HepG2 (cell line): Measurements from ENCODE around the gene ZKSCAN1. TPM values are rescaled to one million over a fixed set of nuclear protein-coding genes. Genes with fewer than 3 reads are reported as not detected.

Source experiments
- CBX1 ChIP-seq: IDR thresholded peaks from one replicate; pipeline ENCODE4 v1.6.1; 2016; ENCODE audit warnings: antibody characterized with exemption, low read depth
- JUN ChIP-seq: sonication (generic); formaldehyde crosslinking; IDR thresholded peaks from 2 replicates; pipeline ENCODE4 v1.4.0; 2020; ENCODE audit warnings: mild to moderate bottlenecking, missing genetic modification reagents
- SRY ChIP-seq: sonication (generic); formaldehyde crosslinking; IDR thresholded peaks from 2 replicates; pipeline ENCODE4 v1.8.0; 2022; ENCODE audit warnings: mild to moderate bottlenecking, missing genetic modification reagents
- TGIF2 ChIP-seq: IDR thresholded peaks from 2 replicates; pipeline ENCODE4 v1.6.1; 2016; ENCODE audit warnings: control low read depth, missing compliant biosample characterization
- ZMYM2 ChIP-seq: sonication (generic); formaldehyde crosslinking; IDR thresholded peaks from 2 replicates; pipeline ENCODE4 v1.8.0; 2022; ENCODE audit warnings: mild to moderate bottlenecking, missing genetic modification reagents
- ZNF552 ChIP-seq: sonication (generic); formaldehyde crosslinking; IDR thresholded peaks from 2 replicates; pipeline ENCODE4 v1.9.0; 2022; ENCODE audit warnings: missing genetic modification reagents, mild to moderate bottlenecking, borderline replicate concordance
- polyA plus RNA-seq, 8 experiments: library from polyadenylated mRNA; depleted of rRNA in 3 of 8; stranded (reverse) in 7 of 8; unstranded in 1 of 8; fragments of >200 nt; fragmentation: Illumina TruSeq in 4 of 8; extraction: Trizol in 4 of 8; gene quantifications; 2 replicates each; pipeline versions ENCODE4 v1.2.1 to v1.2.3, GENCODE V29; 2011 to 2016; ENCODE audit warnings: low read depth in 4 of 8, missing spikeins in 1 of 8, mixed read lengths in 1 of 8; ENCODE audit not compliant: insufficient read depth in 1 of 8
- total RNA-seq, 5 experiments: library from RNA; depleted of rRNA; stranded (reverse); fragments of >200 nt; fragmentation: Illumina TruSeq; extraction: Trizol; gene quantifications; 2 replicates each; pipeline ENCODE4 v1.2.3, GENCODE V29; 2016; ENCODE audit warnings: low read depth in 1 of 5
- TF ChIP-seq, protein P1 (sequence below), 2 experiments: sonication (generic) in 1 of 2; formaldehyde crosslinking in 1 of 2; IDR thresholded peaks; 2 replicates each; pipeline versions ENCODE4 v1.4.0 to v1.6.1; 2016 to 2020; ENCODE audit warnings: borderline replicate concordance in 1 of 2, low read depth in 1 of 2, mild to moderate bottlenecking in 1 of 2, missing genetic modification reagents in 1 of 2
- TF ChIP-seq, protein P2 (sequence below): conservative IDR thresholded peaks from 2 replicates; pipeline ENCODE4 v1.6.1; 2018; ENCODE audit warnings: missing genetic modification reagents
- TF ChIP-seq, protein P3 (sequence below): sonication (generic); formaldehyde crosslinking; IDR thresholded peaks from 2 replicates; pipeline ENCODE4 v1.8.0; 2022; ENCODE audit warnings: mild to moderate bottlenecking, missing genetic modification reagents, borderline replicate concordance

Gene ZKSCAN1
- total and polyA plus RNA-seq, 2 of the 13 experiments (the other 11 are each of a cell fraction or from before 2014, with no cell fraction given), result 46.4 to 60.6 TPM

DNA sequence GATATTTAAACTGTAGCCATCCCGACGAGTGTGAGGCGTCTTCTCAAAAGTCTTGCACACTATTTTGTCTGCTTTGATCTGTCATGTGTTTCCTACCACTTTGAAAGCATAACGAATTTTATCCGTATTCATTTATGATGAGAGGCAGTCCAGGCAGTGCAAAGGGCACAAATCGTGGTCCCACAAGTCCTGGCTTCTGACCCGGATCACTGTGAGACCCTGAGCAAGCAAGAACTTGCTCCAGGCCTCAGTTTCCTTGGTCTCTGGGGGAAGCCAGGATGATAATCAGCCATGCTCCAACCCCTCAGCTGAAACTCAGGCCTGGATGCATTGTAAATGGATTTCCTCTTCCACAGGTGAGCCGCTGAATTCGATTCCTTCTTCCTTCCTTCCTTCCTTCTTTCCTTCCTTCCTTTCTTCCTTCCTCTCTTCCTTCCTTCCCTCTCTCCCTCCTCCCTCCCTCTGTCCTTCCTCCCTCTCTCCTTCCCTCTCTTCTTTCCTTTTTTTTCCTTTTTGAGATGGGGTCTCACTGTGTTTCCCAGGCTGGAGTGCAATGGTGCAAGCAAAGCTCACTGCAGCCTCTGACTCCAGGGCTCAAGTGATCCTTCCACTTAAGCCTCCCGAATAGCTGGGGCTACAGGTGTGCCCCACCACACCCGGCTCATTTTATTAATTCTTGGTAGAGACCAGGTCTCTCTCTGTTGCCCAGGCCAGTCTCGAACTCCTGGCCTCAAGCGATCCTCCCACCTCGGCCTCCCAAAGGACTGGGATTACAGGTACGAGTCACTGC is 18.4 kb upstream of the ZKSCAN1 start (continued):
- TF ChIP-seq SRY (CRISPR knock-in tag) (no peak), JUN (CRISPR knock-in tag) (no peak), ZNF552 (CRISPR knock-in tag) (no peak), ZMYM2 (CRISPR knock-in tag) (peak; percentile 85; the same call in 1 of the 2 replicates), TGIF2 (CRISPR knock-in tag) (no peak), CBX1 (no peak)
- TF ChIP-seq, protein P1, sequence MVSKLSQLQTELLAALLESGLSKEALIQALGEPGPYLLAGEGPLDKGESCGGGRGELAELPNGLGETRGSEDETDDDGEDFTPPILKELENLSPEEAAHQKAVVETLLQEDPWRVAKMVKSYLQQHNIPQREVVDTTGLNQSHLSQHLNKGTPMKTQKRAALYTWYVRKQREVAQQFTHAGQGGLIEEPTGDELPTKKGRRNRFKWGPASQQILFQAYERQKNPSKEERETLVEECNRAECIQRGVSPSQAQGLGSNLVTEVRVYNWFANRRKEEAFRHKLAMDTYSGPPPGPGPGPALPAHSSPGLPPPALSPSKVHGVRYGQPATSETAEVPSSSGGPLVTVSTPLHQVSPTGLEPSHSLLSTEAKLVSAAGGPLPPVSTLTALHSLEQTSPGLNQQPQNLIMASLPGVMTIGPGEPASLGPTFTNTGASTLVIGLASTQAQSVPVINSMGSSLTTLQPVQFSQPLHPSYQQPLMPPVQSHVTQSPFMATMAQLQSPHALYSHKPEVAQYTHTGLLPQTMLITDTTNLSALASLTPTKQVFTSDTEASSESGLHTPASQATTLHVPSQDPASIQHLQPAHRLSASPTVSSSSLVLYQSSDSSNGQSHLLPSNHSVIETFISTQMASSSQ (IDR thresholded peaks at IDR 0.05; ENCODE audit: low read depth), result no peak
- TF ChIP-seq, protein P1 (CRISPR knock-in tag; IDR thresholded peaks at IDR 0.05; ENCODE audit: borderline replicate concordance), result no peak
- TF ChIP-seq, protein P2, sequence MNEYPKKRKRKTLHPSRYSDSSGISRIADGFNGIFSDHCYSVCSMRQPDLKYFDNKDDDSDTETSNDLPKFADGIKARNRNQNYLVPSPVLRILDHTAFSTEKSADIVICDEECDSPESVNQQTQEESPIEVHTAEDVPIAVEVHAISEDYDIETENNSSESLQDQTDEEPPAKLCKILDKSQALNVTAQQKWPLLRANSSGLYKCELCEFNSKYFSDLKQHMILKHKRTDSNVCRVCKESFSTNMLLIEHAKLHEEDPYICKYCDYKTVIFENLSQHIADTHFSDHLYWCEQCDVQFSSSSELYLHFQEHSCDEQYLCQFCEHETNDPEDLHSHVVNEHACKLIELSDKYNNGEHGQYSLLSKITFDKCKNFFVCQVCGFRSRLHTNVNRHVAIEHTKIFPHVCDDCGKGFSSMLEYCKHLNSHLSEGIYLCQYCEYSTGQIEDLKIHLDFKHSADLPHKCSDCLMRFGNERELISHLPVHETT (CRISPR knock-in tag), result no peak
- TF ChIP-seq, protein P3, sequence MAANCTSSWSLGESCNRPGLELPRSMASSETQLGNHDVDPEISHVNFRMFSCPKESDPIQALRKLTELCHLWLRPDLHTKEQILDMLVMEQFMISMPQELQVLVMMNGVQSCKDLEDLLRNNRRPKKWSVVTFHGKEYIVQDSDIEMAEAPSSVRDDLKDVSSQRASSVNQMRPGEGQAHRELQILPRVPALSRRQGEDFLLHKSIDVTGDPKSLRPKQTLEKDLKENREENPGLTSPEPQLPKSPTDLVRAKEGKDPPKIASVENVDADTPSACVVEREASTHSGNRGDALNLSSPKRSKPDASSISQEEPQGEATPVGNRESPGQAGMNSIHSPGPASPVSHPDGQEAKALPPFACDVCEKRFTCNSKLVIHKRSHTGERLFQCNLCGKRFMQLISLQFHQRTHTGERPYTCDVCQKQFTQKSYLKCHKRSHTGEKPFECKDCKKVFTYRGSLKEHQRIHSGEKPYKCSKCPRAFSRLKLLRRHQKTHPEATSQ (CRISPR knock-in tag), result no peak
